HepG2 (cell line): ENCODE measurements around the gene RAPGEF6. TPM values are rescaled to one million over a fixed set of nuclear protein-coding genes. Genes with fewer than 3 reads are reported as not detected.

Source experiments
- ATAC-seq: fragments of 200-7000 bp; cut with Tn5 transposase; 3 replicates; pipeline ENCODE4 v1.9.1; 2020; ENCODE audit warnings: mild to moderate bottlenecking, moderate library complexity
- BruUV-seq: library from RNA; stranded (reverse); fragments of 400-500 nt; replicated peaks from 2 replicates; lab custom pipeline; 2021; lab: Mats Ljungman, UMichigan
- CTCF ChIA-PET: fragments of 300-600 bp; formaldehyde crosslinking; extraction: SDS; loops from one replicate; lab custom pipeline; 2021; ENCODE audit warnings: low total read pairs, inconsistent platforms, low intra/inter-chr PET ratio; lab: Yijun Ruan, JAX
- POLR2A ChIA-PET: fragments of 350-600 bp; sonication (Branson Sonifier 250); formaldehyde crosslinking; loops from one replicate; lab custom pipeline; 2020; ENCODE audit warnings: antibody characterized with exemption, inconsistent platforms; lab: Yijun Ruan, JAX
- DNase-seq: peaks from one replicate; pipeline ENCODE4 v3.0.0-alpha.2; 2015; ENCODE audit warnings: low spot score
- FAIRE-seq: peaks from 3 replicates; lab custom pipeline; 2011; peaks lifted over from hg19 to GRCh38; lab: Jason Lieb, UNC
- H2AFZ ChIP-seq: one replicate; pipeline ENCODE4 v1.6.1; 2011; ENCODE audit warnings: low read length, inconsistent platforms
- H3K27ac ChIP-seq: fragments of 300-600 bp; 3 replicates; pipeline ENCODE4 v1.8.0; 2011; ENCODE audit warnings: mixed run types, mild to moderate bottlenecking, mixed read lengths, low read length, inconsistent platforms; ENCODE audit not compliant: insufficient read depth; ENCODE audit errors: extremely low read length
- H3K27me3 ChIP-seq, 2 experiments: fragments of 200-600 bp in 1 of 2; 2 replicates in 1 of 2; 3 replicates in 1 of 2; pipeline versions ENCODE4 v1.6.0 to v1.8.0; 2011; ENCODE audit warnings: low read length in 2 of 2, mild to moderate bottlenecking in 2 of 2, moderate library complexity in 2 of 2, inconsistent platforms in 1 of 2; ENCODE audit not compliant: insufficient read depth in 2 of 2, control insufficient read depth in 1 of 2
- H3K36me3 ChIP-seq, 2 experiments: fragments of 200-600 bp in 1 of 2; replicated peaks in 1 of 2; 2 replicates in 1 of 2; 3 replicates in 1 of 2; pipeline versions ENCODE4 v1.5.1 to v1.8.0; 2011; ENCODE audit warnings: low read length in 2 of 2, inconsistent platforms in 1 of 2; ENCODE audit not compliant: insufficient read depth in 2 of 2, control insufficient read depth in 1 of 2
- H3K4me1 ChIP-seq: 2 replicates; pipeline ENCODE4 v1.5.1; 2012; ENCODE audit warnings: low read length, inconsistent platforms; ENCODE audit not compliant: insufficient read depth
- H3K4me2 ChIP-seq: 2 replicates; pipeline ENCODE4 v1.6.0; 2011; ENCODE audit warnings: low read depth, low read length, inconsistent platforms
- H3K4me3 ChIP-seq, 3 experiments: fragments of 200-600 bp in 1 of 3; sonication (generic), shearing (Covaris generic) in 1 of 3; replicated peaks in 1 of 3; 2 replicates each; pipeline ENCODE4 v1.5.1; 2011 to 2016; ENCODE audit warnings: low read length in 3 of 3, inconsistent platforms in 2 of 3, low read depth in 2 of 3, mild to moderate bottlenecking in 2 of 3, control low read depth in 1 of 3, mixed read lengths in 1 of 3; ENCODE audit not compliant: insufficient read depth in 1 of 3
- H3K79me2 ChIP-seq: one replicate; pipeline ENCODE4 v1.6.1; 2011; ENCODE audit warnings: low read length, inconsistent platforms; ENCODE audit not compliant: insufficient read depth
- H3K9ac ChIP-seq: 2 replicates; pipeline ENCODE4 v1.6.0; 2011; ENCODE audit warnings: mild to moderate bottlenecking, low read depth, low read length, inconsistent platforms; ENCODE audit not compliant: insufficient read depth
- H3K9me3 ChIP-seq: 2 replicates; pipeline ENCODE4 v1.5.1; 2012; ENCODE audit warnings: mild to moderate bottlenecking, low read length
- H4K20me1 ChIP-seq: 2 replicates; pipeline ENCODE4 v1.6.0; 2011; ENCODE audit warnings: inconsistent platforms, mild to moderate bottlenecking, low read length, moderate library complexity; ENCODE audit not compliant: insufficient read depth
- CBX2 ChIP-seq, 2 experiments: fragments of 200-600 bp in 1 of 2; sonication (generic); formaldehyde crosslinking in 1 of 2; IDR thresholded peaks; 2 replicates each; pipeline versions ENCODE4 v1.7.0 to v1.8.1; 2018 to 2022; ENCODE audit warnings: low read depth in 2 of 2, low read length in 1 of 2, mild to moderate bottlenecking in 1 of 2, missing genetic modification reagents in 1 of 2
- HOXD1 ChIP-seq: sonication (generic); formaldehyde crosslinking; IDR thresholded peaks from 2 replicates; pipeline ENCODE4 v1.5.0; 2020; ENCODE audit warnings: missing genetic modification reagents
- NFKB2 ChIP-seq: sonication (generic); formaldehyde crosslinking; IDR thresholded peaks from 2 replicates; pipeline ENCODE4 v1.4.0; 2020; ENCODE audit warnings: missing genetic modification reagents, borderline replicate concordance
- WGBS: methylation state at CpG from one replicate; pipeline ENCODE4 v1.1.6; 2017; ENCODE audit warnings: low lambda C conversion rate; 5-methylcytosine and 5-hydroxymethylcytosine counted together
- in situ Hi-C: cut with HindIII; loops from 2 replicates; pipeline ENCODE4 v1.10.0; 2017; ENCODE audit warnings: low pct_unique_long_range_greater_than_20kb; ENCODE audit not compliant: extremely low pct_ligation_motif_present
- intact Hi-C: fragments of 100-400 bp; cut with micrococcal nuclease; formaldehyde crosslinking; loops from one replicate; pipeline ENCODE4 v1.10.0; 2022; ENCODE audit not compliant: unreplicated experiment
- polyA plus RNA-seq, 8 experiments: library from polyadenylated mRNA; depleted of rRNA in 3 of 8; stranded (reverse) in 7 of 8; unstranded in 1 of 8; fragments of >200 nt; fragmentation: Illumina TruSeq in 4 of 8; extraction: Trizol in 4 of 8; gene quantifications; 2 replicates each; pipeline versions ENCODE4 v1.2.1 to v1.2.3, GENCODE V29; 2011 to 2016; ENCODE audit warnings: low read depth in 4 of 8, missing spikeins in 1 of 8, mixed read lengths in 1 of 8; ENCODE audit not compliant: insufficient read depth in 1 of 8
- total RNA-seq, 5 experiments: library from RNA; depleted of rRNA; stranded (reverse); fragments of >200 nt; fragmentation: Illumina TruSeq; extraction: Trizol; gene quantifications; 2 replicates each; pipeline ENCODE4 v1.2.3, GENCODE V29; 2016; ENCODE audit warnings: low read depth in 1 of 5

RAPGEF6 gene
- total and polyA plus RNA-seq, 2 of the 13 experiments (the other 11 are each of a cell fraction or from before 2014, with no cell fraction given), result 7.7 to 24.6 TPM

DNA sequence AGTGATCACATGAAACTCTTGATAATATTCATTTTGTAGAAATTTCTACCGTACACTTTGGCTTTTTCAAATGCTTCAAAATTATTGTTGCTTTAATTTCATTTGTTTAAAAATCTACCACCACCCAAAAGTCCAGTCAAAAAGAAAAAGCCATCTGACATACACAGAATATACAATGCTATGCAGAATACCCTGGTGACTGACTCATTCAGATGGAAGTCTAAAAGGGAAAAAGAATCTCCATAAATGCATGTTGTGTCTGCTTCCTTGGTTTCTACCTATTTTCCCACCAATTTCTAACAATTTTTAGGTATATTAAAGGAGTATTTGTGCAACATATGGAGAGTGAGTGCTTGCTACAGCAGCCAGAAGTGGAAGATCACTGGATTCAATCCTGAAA is 9.3 kb upstream of the RAPGEF6 start:
- POLR2A ChIA-PET, result no interaction called here
- H2AFZ ChIP-seq, result no peak overlapping the region
- H3K4me2 ChIP-seq, result no peak overlapping the region
- H3K4me1 ChIP-seq, result no peaks in the 10 kb centered on the region
- no peak for TF ChIP-seq NFKB2 (CRISPR knock-in tag)
- H3K79me2 ChIP-seq, result no peaks in the 10 kb centered on the region
- H3K36me3 ChIP-seq, result peaks cover 0 to 32% of the 10 kb centered on the region in 2 experiments; a peak in 2 of 5 replicates
- DNase-seq (no peak), ATAC-seq (no peak), FAIRE-seq (no peak)
- H3K4me3 ChIP-seq, result no peak overlapping the region
- no peaks in the 10 kb centered on the region for H3K9me3 ChIP-seq
- CTCF ChIA-PET, result no interaction called here
- intact Hi-C loops, result no loop called here
- H4K20me1 ChIP-seq, result no peaks in the 10 kb centered on the region
- H3K9ac ChIP-seq, result no peak overlapping the region
- WGBS, result 97% methylated on average over 1 of the region's 1 CpG
- BruUV-seq, result no TSS peak
- H3K27me3 ChIP-seq, result no peaks in the 10 kb centered on the region
- no peak overlapping the region for H3K27ac ChIP-seq
- in situ Hi-C loops, result no loop called here

DNA sequence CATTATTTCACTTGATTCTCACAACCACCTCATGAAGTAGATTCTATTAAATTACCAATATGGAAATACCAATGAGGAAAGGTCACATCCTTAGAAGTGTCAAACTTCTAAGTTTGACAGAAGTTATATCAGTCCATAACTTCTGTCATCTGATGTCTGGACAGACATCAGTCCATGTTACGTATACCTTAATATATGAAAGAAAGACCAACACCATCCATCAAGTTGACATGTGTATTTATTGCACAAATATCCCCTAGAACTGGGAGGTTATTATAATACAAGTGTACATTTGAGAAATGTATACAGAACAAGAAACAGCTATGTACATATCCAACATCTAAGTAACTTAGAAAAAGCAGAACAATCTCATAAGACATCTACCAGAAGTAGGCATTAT is 6.5 kb upstream of the RAPGEF6 start:
- intact Hi-C loops, result no loop called here

More for the DNA sequence above, 6.5 kb upstream of the RAPGEF6 start:
- ATAC-seq (no peak), DNase-seq (no peak), FAIRE-seq (no peak)
- Histone ChIP-seq H3K4me2 (no peak overlapping the region), H4K20me1 (no peaks in the 10 kb centered on the region), H3K36me3 (peaks cover 0 to 19% of the 10 kb centered on the region in 2 experiments; a peak in 2 of 5 replicates), H3K27ac (no peak overlapping the region), H2AFZ (no peak overlapping the region), H3K9ac (no peak overlapping the region), H3K4me1 (peaks cover 7% of the 10 kb centered on the region), H3K9me3 (no peaks in the 10 kb centered on the region), H3K79me2 (no peaks in the 10 kb centered on the region), H3K27me3 (no peaks in the 10 kb centered on the region), H3K4me3 (no peak overlapping the region)
- WGBS, result 100% methylated on average over 1 of the region's 1 CpG
- ChIA-PET CTCF (no interaction called here), POLR2A (interaction anchor here (1.5 kb wide), 1 partner anchor 156 kb away, joined by 5 read pairs; the partner anchor contains the start of gene FNIP1)
- BruUV-seq, result no TSS peak
- TF ChIP-seq CBX2 (IDR thresholded peaks at IDR 0.05; ENCODE audit: low read depth, low read length) (no peak), CBX2 (CRISPR knock-in tag; IDR thresholded peaks at IDR 0.05; ENCODE audit: low read depth) (no peak), HOXD1 (0 out of 2 replicates have a peak, but pooled peaks have one; percentile 48)
- in situ Hi-C loops, result no loop called here
